ENCODE results near the gene CDK7.
A peak's percentile ranks its signal among the peaks of the same experiment; 100 is the strongest.

Gene CDK7

GRCh38 chr5:69213513-69214215, 21.0 kb upstream of the CDK7 start:
- H3K9ac ChIP-seq (ENCODE audit: low read length) = no peak overlapping the region
- no peaks in the 10 kb centered on the region for H3F3A ChIP-seq (ENCODE audit: insufficient read depth, low read length)
- H3K9me3 ChIP-seq (ENCODE audit: low read length) = no peaks in the 10 kb centered on the region
- no peak overlapping the region for H2AFZ ChIP-seq (ENCODE audit: low read length)
- H3K4me2 ChIP-seq (ENCODE audit: low read length) = no peak overlapping the region
- H3K27ac ChIP-seq (ENCODE audit: low read depth, low read length, poor library complexity, severe bottlenecking) = no peak overlapping the region
- H3K4me3 ChIP-seq (ENCODE audit: low read depth, low read length, poor library complexity, severe bottlenecking) = no peak overlapping the region
- H3K4me1 ChIP-seq (ENCODE audit: insufficient read depth, low read length, severe bottlenecking) = peaks cover 18% of the 10 kb centered on the region
- peaks cover 6% of the 10 kb centered on the region for H3K79me2 ChIP-seq (ENCODE audit: insufficient read depth, low read length)
- no peaks in the 10 kb centered on the region for H3K9me2 ChIP-seq (ENCODE audit: low read depth, low read length)
- no peaks in the 10 kb centered on the region for H3K27me3 ChIP-seq (ENCODE audit: insufficient read depth, low read length)
- peaks cover 12% of the 10 kb centered on the region for H3K36me3 ChIP-seq (ENCODE audit: insufficient read depth, low read length)
- no peaks in the 10 kb centered on the region for H4K20me1 ChIP-seq (ENCODE audit: insufficient read depth, low read length)
- TF ChIP-seq CTCF (IDR thresholded peaks at IDR 0.05; ENCODE audit: low read length) (no peak), EZH2 (IDR thresholded peaks at IDR 0.05; ENCODE audit: borderline replicate concordance, low read length) (no peak)

GRCh38 chr5:69217151-69217511, 17.6 kb upstream of the CDK7 start:
- Histone ChIP-seq H2AFZ (ENCODE audit: low read length) (peak overlapping the region; percentile 28; the same call in 1 of the 2 replicates), H3K9ac (ENCODE audit: low read length) (peak overlapping the region; percentile 80)
- TF ChIP-seq EZH2 (IDR thresholded peaks at IDR 0.05; ENCODE audit: borderline replicate concordance, low read length) (no peak), CTCF (IDR thresholded peaks at IDR 0.05; ENCODE audit: low read length) (no peak)

GRCh38 chr5:69217548-69218526, 16.8 kb upstream of the CDK7 start:
- Histone ChIP-seq H3F3A (ENCODE audit: insufficient read depth, low read length) (no peaks in the 10 kb centered on the region), H3K4me2 (ENCODE audit: low read length) (peak overlapping the region; percentile 81), H4K20me1 (ENCODE audit: insufficient read depth, low read length) (no peaks in the 10 kb centered on the region), H3K36me3 (ENCODE audit: insufficient read depth, low read length) (0 out of 2 replicates have a peak, but pooled peaks cover 5% of the 10 kb centered on the region), H3K27me3 (ENCODE audit: insufficient read depth, low read length) (no peaks in the 10 kb centered on the region), H3K4me3 (ENCODE audit: low read depth, low read length, poor library complexity, severe bottlenecking) (peak overlapping the region; percentile 77), H2AFZ (ENCODE audit: low read length) (0 out of 2 replicates have a peak overlapping the region, but pooled peaks have one; percentile 28), H3K9me2 (ENCODE audit: low read depth, low read length) (no peaks in the 10 kb centered on the region), H3K4me1 (ENCODE audit: insufficient read depth, low read length, severe bottlenecking) (peaks cover 27% of the 10 kb centered on the region), H3K27ac (ENCODE audit: low read depth, low read length, poor library complexity, severe bottlenecking) (peak overlapping the region; percentile 73), H3K9ac (ENCODE audit: low read length) (peak overlapping the region; percentile 80), H3K79me2 (ENCODE audit: insufficient read depth, low read length) (peaks cover 16% of the 10 kb centered on the region), H3K9me3 (ENCODE audit: low read length) (no peaks in the 10 kb centered on the region)
- TF ChIP-seq EZH2 (IDR thresholded peaks at IDR 0.05; ENCODE audit: borderline replicate concordance, low read length) = no peak
- TF ChIP-seq CTCF (IDR thresholded peaks at IDR 0.05; ENCODE audit: low read length) = no peak

More at GRCh38 chr5:69217151-69217511, 17.6 kb upstream of the CDK7 start:
- peaks cover 16% of the 10 kb centered on the region for H3K79me2 ChIP-seq (ENCODE audit: insufficient read depth, low read length)
- H3K36me3 ChIP-seq (ENCODE audit: insufficient read depth, low read length) = 0 out of 2 replicates have a peak, but pooled peaks cover 5% of the 10 kb centered on the region
- no peaks in the 10 kb centered on the region for H4K20me1 ChIP-seq (ENCODE audit: insufficient read depth, low read length)
- peak overlapping the region; percentile 77 for H3K4me3 ChIP-seq (ENCODE audit: low read depth, low read length, poor library complexity, severe bottlenecking)
- H3K4me1 ChIP-seq (ENCODE audit: insufficient read depth, low read length, severe bottlenecking) = peaks cover 27% of the 10 kb centered on the region
- peak overlapping the region; percentile 81 for H3K4me2 ChIP-seq (ENCODE audit: low read length)
- no peaks in the 10 kb centered on the region for H3K9me2 ChIP-seq (ENCODE audit: low read depth, low read length)
- H3K27me3 ChIP-seq (ENCODE audit: insufficient read depth, low read length) = no peaks in the 10 kb centered on the region
- peak overlapping the region; percentile 73 for H3K27ac ChIP-seq (ENCODE audit: low read depth, low read length, poor library complexity, severe bottlenecking)
- no peaks in the 10 kb centered on the region for H3K9me3 ChIP-seq (ENCODE audit: low read length)
- no peaks in the 10 kb centered on the region for H3F3A ChIP-seq (ENCODE audit: insufficient read depth, low read length)
